ENCODE results near the gene TIGAR. TPM values are rescaled to one million over a fixed set of nuclear protein-coding genes. Genes with fewer than 3 reads are reported as not detected.

TIGAR gene
- total and polyA plus RNA-seq, 2 donors (not counting 3 experiments of a cell fraction or from before 2014, with no cell fraction given): 5.6 to 31.2 TPM

DNA sequence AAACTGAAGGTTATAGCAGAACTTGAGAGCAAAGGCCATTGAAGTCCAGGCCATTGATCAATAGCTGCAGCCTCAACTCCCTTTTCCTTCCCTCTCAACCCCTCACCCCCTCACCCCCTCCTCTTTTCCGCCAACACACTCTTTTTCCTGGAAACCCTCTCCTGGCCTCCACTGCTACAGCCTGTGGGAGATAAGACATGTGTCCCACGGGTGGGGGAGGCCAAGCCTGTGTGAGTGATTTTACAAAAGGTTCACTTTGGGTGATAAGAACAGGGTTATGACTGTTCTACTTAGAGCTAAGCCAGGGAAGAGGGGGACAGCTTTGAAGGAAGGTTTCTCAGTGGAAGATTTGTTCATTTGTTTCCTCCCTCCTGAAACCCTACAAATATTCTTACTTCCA is 67.6 kb downstream of the TIGAR start:
- no peaks in the 10 kb centered on the region for H3K36me3 ChIP-seq (ENCODE audit: control insufficient read depth in 2 of 2, extremely low read depth in 1 of 2, insufficient read depth in 2 of 2, low read length in 2 of 2)
- no TSS peak for BruUV-seq (replicated peaks)
- no peak overlapping the region for H3K27ac ChIP-seq (ENCODE audit: insufficient read depth, low read depth, low read length)
- TF ChIP-seq POLR2A (IDR thresholded peaks at IDR 0.05; ENCODE audit: low read depth, low read length) (no peak), MYC (IDR thresholded peaks at IDR 0.05; ENCODE audit: low read depth, low read length) (no peak), POLR2AphosphoS5 (IDR thresholded peaks at IDR 0.05; ENCODE audit: insufficient read depth, low read depth, low read length) (no peak), JUN (IDR thresholded peaks at IDR 0.05; ENCODE audit: borderline replicate concordance, insufficient read depth, insufficient read length, low read depth) (no peak), EZH2 (IDR thresholded peaks at IDR 0.05; ENCODE audit: borderline replicate concordance, low read depth, low read length, severe bottlenecking) (no peak), GATA2 (IDR thresholded peaks at IDR 0.05; ENCODE audit: insufficient read depth, insufficient read length, low read depth, low read length) (no peak), FOS (IDR thresholded peaks at IDR 0.05; ENCODE audit: borderline replicate concordance, insufficient read depth, low read length) (no peak)
- TF ChIP-seq, protein P1, sequence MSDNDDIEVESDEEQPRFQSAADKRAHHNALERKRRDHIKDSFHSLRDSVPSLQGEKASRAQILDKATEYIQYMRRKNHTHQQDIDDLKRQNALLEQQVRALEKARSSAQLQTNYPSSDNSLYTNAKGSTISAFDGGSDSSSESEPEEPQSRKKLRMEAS (IDR thresholded peaks at IDR 0.05; ENCODE audit: insufficient read depth, insufficient read length): no peak
- TF ChIP-seq, protein P2, sequence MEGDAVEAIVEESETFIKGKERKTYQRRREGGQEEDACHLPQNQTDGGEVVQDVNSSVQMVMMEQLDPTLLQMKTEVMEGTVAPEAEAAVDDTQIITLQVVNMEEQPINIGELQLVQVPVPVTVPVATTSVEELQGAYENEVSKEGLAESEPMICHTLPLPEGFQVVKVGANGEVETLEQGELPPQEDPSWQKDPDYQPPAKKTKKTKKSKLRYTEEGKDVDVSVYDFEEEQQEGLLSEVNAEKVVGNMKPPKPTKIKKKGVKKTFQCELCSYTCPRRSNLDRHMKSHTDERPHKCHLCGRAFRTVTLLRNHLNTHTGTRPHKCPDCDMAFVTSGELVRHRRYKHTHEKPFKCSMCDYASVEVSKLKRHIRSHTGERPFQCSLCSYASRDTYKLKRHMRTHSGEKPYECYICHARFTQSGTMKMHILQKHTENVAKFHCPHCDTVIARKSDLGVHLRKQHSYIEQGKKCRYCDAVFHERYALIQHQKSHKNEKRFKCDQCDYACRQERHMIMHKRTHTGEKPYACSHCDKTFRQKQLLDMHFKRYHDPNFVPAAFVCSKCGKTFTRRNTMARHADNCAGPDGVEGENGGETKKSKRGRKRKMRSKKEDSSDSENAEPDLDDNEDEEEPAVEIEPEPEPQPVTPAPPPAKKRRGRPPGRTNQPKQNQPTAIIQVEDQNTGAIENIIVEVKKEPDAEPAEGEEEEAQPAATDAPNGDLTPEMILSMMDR (IDR thresholded peaks at IDR 0.05; ENCODE audit: extremely low read depth in 1 of 2, insufficient read depth in 1 of 2, low read depth in 1 of 2, low read length in 2 of 2): no peak
- intact Hi-C loops (cut with micrococcal nuclease): no loop called here
- H3K4me1 ChIP-seq (ENCODE audit: control insufficient read depth, extremely low read depth, insufficient read depth, low read length): no peaks in the 10 kb centered on the region
- H3K79me2 ChIP-seq (ENCODE audit: control insufficient read depth, insufficient read depth, low read length): no peaks in the 10 kb centered on the region
- no peaks in the 10 kb centered on the region for H3K9me3 ChIP-seq (replicated peaks; ENCODE audit: control insufficient read depth, insufficient read depth, low read length)
- DNase-seq (ENCODE audit: low read depth, low spot score) (no peak), FAIRE-seq (no peak)
- no peak overlapping the region for H3K4me3 ChIP-seq (replicated peaks in 1 of 3; ENCODE audit: insufficient read depth in 1 of 3, low read depth in 1 of 3, low read length in 3 of 3)
- H2AFZ ChIP-seq (ENCODE audit: low read depth, low read length): no peak overlapping the region
- no peak overlapping the region for H3K9ac ChIP-seq (replicated peaks; ENCODE audit: extremely low read depth, insufficient read depth, low read length)
- H3K9me1 ChIP-seq (replicated peaks; ENCODE audit: control insufficient read depth, extremely low read depth, insufficient read depth, low read length): no peaks in the 10 kb centered on the region
- CTCF ChIA-PET: no interaction called here
- dilution Hi-C loops (cut with MboI; ENCODE audit: extremely low pct_ligation_motif_present, low sequenced_read_pairs): no loop called here
- H3K27me3 ChIP-seq (ENCODE audit: control insufficient read depth in 2 of 2, insufficient read depth in 2 of 2, low read length in 2 of 2): no peaks in the 10 kb centered on the region
- no peaks in the 10 kb centered on the region for H4K20me1 ChIP-seq (replicated peaks; ENCODE audit: control insufficient read depth, extremely low read depth, insufficient read depth, low read length)
- H3K4me2 ChIP-seq (ENCODE audit: insufficient read depth, low read length): no peak overlapping the region
- POLR2A ChIA-PET: no interaction called here
